ENCODE results near the gene SMPD3. TPM values are rescaled to one million over a fixed set of nuclear protein-coding genes. Genes with fewer than 3 reads are reported as not detected.

SMPD3 gene
- total RNA-seq, 1 donor from 2014 or later: not detected

DNA sequence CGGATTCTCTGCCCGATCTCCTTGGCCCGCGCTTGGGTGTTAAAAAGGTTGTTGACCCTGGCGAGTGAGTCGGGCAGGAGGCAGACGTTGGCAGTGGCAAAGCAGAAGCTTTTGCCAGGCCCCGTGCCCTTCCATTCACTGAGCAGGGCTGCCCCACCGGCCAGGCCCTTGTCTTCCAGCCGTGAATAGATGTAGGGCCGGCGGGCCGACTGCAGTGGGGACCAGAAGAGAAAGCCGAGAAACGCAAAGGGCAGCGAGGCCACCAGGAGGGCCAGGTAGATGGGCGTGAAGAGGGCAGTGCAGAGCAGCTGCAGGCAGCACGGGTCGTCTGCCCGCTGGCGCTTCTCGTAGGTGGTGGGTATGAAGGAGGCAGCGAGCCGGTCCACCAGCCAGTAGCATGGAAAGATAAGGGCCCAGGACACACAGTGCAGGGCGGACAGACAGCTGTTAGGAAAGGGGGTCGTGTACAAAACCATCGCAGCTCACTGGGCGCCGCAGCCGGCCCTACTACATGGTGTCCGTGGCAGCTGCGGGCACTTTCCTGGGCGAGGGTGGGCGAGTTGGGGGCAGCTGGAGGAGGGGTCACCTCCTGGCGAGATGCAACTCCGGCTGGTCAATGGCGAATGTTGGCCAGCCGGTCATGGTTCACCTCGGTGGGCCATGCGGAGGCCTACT, 76.5 kb downstream of the SMPD3 start:
- no peak for DNase-seq (ENCODE audit: extremely low read depth, low read depth, low spot score)

DNA sequence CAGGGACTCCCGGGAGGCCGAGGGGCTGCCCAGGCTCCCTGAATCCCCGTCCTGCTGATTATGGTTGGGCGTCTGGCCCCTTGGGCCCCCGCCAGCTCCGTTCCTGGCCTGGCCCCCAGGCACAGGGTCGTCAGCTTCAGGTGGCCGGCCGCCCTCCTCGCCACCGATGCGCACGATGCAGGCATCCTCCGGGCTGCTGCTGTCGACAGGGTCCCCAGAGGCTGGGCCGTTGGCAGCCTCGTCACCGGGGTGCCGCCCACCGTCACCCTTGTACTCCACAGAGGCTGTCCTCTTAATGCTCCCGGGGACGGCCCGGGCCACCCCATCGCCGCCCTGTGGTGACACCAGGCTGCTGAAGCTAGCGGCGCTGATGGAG, 77.0 kb downstream of the SMPD3 start:
- no peak for DNase-seq (ENCODE audit: extremely low read depth, low read depth, low spot score)

- no peak for DNase-seq (ENCODE audit: extremely low read depth, low read depth, low spot score)
These were observed 77.6 kb downstream of the SMPD3 start for GRCh38 chr16:68370581-68371275.

GRCh38 chr16:68369697-68370580, 78.4 kb downstream of the SMPD3 start:
- no peak for DNase-seq (ENCODE audit: extremely low read depth, low read depth, low spot score)

- no peak for DNase-seq (ENCODE audit: extremely low read depth, low read depth, low spot score)
These were observed 79.1 kb downstream of the SMPD3 start for GRCh38 chr16:68369168-68369567.

DNA sequence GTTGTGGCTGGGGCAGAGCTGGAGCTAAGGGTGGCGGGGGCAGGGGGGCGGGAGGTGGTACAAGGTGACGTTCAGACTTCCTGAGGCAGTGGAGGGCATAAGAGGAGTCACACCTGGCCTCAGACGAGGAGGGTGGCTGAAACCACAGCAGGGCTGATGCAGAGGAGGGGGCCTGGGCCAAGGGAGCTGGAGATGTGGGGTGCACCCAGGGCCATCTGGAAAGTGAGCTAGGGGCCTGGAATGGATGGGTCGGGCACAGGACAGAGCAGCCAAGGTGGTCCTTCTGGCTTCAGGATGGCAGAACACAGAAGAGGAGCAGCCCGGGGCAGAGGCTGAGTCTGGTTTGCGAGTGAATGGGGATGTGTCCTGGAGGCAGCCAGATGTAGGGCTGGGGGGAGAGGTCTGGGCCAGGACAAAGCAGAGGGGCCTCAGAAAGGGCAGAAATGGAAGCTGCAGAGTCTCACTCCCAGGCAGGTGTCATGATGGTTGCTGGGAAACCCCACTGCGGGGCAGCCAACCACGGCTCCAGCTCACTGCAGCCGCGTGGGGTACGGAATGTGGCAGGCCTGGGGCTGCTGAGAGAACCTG, 79.9 kb downstream of the SMPD3 start:
- DNase-seq (ENCODE audit: extremely low read depth, low read depth, low spot score): no peak

GRCh38 chr16:68367891-68368290, 80.4 kb downstream of the SMPD3 start:
- DNase-seq (ENCODE audit: extremely low read depth, low read depth, low spot score): no peak

DNA sequence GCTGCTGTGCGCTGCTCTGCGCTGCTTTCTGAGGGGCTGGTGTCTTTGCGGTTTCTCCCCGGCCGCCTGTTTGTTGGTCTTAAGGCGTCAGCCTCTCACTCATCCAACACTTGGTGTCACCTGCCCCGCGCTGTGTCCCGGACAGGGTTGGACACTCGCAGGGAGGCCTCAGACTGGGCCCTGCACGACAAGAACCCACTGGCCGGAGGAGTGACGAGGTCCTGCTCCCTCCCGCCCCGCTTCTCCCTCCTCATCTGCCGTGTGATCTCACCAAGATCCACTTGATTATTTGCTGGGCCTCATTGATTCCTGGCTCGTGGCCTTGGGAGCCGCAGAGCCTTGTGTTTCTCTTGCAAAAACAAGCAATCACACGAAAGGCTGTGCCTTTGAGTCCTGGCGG, 80.9 kb downstream of the SMPD3 start:
- DNase-seq (ENCODE audit: extremely low read depth, low read depth, low spot score): no peak

GRCh38 chr16:68367030-68367429, 81.3 kb downstream of the SMPD3 start:
- DNase-seq (ENCODE audit: extremely low read depth, low read depth, low spot score): no peak

DNA sequence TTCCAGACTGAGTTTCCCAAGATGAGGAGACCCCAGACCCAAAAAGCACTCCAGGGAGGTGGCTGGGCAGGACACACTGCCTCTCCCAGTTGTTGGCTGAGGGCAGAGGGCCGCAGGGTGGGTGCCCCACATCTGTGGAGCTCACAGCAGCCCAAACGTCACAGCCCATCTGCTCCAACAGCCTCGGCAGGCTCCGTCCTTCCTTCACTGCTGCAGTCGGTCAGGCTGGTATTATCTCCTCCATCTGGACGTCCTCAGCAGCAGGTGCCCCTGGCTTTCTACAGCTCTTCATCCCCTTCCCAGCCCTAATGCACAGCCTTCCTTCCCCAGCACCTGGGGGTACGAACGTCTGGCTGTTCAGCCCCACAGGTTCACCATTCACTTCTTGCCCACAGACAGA, 82.2 kb downstream of the SMPD3 start:
- DNase-seq (ENCODE audit: extremely low read depth, low read depth, low spot score): no peak

- DNase-seq (ENCODE audit: extremely low read depth, low read depth, low spot score): no peak
These were observed 83.0 kb downstream of the SMPD3 start for GRCh38 chr16:68365167-68365817.

- DNase-seq (ENCODE audit: extremely low read depth, low read depth, low spot score): no peak
These were observed 83.7 kb downstream of the SMPD3 start for GRCh38 chr16:68364561-68364998.

- no peak for DNase-seq (ENCODE audit: extremely low read depth, low read depth, low spot score)
These were observed 84.4 kb downstream of the SMPD3 start for GRCh38 chr16:68363658-68364521.

GRCh38 chr16:68362947-68363657, 85.2 kb downstream of the SMPD3 start:
- no peak for DNase-seq (ENCODE audit: extremely low read depth, low read depth, low spot score)

DNA sequence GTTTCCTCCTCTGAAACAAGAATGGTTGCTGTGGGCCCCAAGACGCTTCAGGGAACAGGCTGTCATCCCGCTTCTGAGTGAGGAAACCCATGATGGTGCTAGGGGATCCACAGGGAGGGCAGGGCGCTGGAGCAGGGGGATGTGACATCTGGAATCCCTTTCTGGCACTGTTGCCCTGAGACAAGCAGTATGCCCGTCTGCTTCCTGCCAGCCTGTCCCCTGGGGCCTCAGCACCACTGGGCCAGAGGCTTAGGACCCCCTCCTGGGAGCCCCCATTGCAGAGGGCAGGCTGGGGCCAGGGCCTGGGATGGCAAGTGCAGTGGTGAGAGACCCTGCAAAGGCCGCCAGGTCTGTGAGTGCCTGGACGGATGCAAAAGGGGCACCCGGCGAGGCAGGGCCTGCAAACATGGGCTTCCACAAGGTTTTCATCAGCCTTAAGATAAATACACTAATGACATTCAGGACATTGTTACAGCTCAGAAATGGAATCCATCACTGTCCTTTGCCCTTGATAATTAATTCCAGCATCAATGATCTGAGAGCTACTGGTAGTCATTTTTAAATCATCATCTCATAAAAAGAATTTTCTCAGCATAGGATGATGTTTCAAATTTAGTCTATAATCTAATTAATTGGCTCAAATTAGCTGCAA, 85.9 kb downstream of the SMPD3 start:
- DNase-seq (ENCODE audit: extremely low read depth, low read depth, low spot score): no peak

DNA sequence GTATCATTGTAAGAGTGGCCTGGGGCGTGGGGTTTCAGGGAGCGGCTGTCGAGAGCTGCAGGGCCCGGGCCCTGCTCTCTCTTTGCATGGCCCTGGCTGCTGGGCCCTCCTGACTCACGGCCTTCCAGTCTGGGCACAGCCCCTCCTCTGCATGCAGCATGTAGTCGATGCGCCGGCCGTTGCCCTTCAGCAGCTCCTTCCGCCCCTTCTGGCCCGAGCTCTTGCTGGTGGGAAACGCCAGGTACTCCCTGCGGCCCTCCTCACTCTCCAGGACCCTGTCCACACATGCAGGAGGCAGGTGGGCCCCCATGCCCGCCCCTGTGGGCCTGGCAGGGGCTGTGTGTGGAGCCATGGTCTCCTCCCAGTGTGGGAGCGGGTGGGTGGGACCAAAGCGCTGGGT, 86.8 kb downstream of the SMPD3 start:
- DNase-seq (ENCODE audit: extremely low read depth, low read depth, low spot score): no peak

DNA sequence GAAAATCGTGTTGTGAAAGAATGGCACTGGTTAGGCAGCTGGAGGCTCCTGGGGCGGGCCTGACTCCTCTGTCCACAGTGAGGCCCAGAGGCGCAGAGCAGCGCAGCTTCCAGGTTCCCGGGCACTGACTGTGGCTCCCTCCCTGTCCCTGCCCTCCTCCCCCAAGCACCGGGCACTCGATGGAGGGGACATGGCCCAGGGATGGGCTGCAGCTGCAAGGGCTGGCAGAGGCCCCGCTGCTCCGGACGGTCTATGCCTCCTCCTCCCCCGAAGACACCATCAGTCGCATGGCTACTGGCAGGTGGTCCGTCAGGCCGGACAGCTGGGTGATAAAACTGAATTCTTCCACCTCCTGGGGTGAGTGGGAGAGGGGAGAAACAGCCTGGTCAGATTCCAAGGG, 87.4 kb downstream of the SMPD3 start:
- no peak for DNase-seq (ENCODE audit: extremely low read depth, low read depth, low spot score)

DNA sequence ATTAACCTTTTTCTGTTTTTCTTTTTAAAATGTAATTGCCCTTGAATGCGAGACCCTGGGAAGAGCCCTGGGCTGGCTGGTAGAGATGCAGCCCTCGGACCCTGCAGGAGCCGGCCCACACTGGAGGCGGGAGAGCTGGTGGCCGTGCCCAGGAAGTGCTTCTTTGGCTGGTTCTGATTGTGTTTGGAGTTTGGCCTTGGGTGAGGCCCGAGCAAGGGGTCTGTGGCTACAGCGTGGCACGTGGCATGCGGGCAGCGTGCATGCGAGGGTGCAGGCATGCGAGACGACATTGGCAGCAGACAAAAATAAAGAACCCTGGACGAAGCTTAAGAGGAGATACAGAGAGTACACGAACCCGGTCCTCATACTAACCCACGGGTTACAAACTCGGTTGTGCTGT, 87.8 kb downstream of the SMPD3 start:
- no peak for DNase-seq (ENCODE audit: extremely low read depth, low read depth, low spot score)

All from glomerular endothelial cell (primary cell).